HCT116 (cell line): ENCODE results near the gene PRELID1. TPM values are rescaled to one million over a fixed set of nuclear protein-coding genes. Genes with fewer than 3 reads are reported as not detected.
A peak's percentile ranks its signal among the peaks of the same experiment; 100 is the strongest.

Experiments
- ATAC-seq: fragments of 200-7000 bp; cut with Tn5 transposase; 2 replicates; pipeline ENCODE4 v1.9.1; 2020; ENCODE audit warnings: mild to moderate bottlenecking, moderate library complexity
- BruUV-seq: library from RNA; stranded (reverse); fragments of 400-500 nt; replicated peaks from 2 replicates; lab custom pipeline; 2021; lab: Mats Ljungman, UMichigan
- CTCF ChIA-PET: fragments of 300-600 bp; sonication (Branson Sonifier 250); formaldehyde crosslinking; loops from one replicate; lab custom pipeline; 2021; ENCODE audit warnings: antibody characterized with exemption; lab: Charles Lee
- POLR2A ChIA-PET: fragments of 300-600, 350-600 bp; sonication (Branson Sonifier 250); formaldehyde crosslinking; loops from one replicate; lab custom pipeline; 2021; ENCODE audit warnings: antibody characterized with exemption; lab: Charles Lee
- RAD21 ChIA-PET, 2 experiments: fragments of 300-600 bp; sonication (Branson Sonifier 250); formaldehyde crosslinking; loops; one replicate each; lab custom pipeline; 2023; ENCODE audit warnings: low total read pairs in 2 of 2; ENCODE audit not compliant: uncharacterized antibody in 2 of 2, unreplicated experiment in 2 of 2, low non-redundant PET in 1 of 2; lab: Charles Lee
- DNase-seq: peaks from one replicate; pipeline ENCODE4 v3.0.0-alpha.2; 2010; ENCODE audit warnings: low read depth, low spot score
- H2AFZ ChIP-seq: fragments of 200-600 bp; shearing (Covaris generic), sonication (generic); 2 replicates; pipeline ENCODE4 v1.6.1; 2017; ENCODE audit warnings: low read depth, mixed run types, mixed read lengths, antibody characterized with exemption, low read length; ENCODE audit not compliant: poor library complexity, severe bottlenecking
- H3K27ac ChIP-seq: 2 replicates; pipeline ENCODE4 v1.5.1; 2012; ENCODE audit warnings: low read depth, low read length
- H3K27me3 ChIP-seq: fragments of 200-600 bp; sonication (generic); 2 replicates; pipeline ENCODE4 v1.6.1; 2016; ENCODE audit warnings: mixed run types, low read length, mixed read lengths; ENCODE audit not compliant: insufficient read depth
- H3K36me3 ChIP-seq, 2 experiments: fragments of 200-500 bp in 1 of 2; fragments of 200-600 bp in 1 of 2; sonication (Bioruptor generic) in 1 of 2; sonication (generic) in 1 of 2; 2 replicates each; pipeline versions ENCODE4 v1.5.1 to v1.6.1; 2014 to 2016; ENCODE audit warnings: low read length in 2 of 2, inconsistent platforms in 1 of 2, mixed read lengths in 1 of 2, mixed run types in 1 of 2; ENCODE audit not compliant: insufficient read depth in 2 of 2, control insufficient read depth in 1 of 2
- H3K4me1 ChIP-seq, 2 experiments: fragments of 200-600 bp in 1 of 2; sonication (generic) in 1 of 2; 2 replicates each; pipeline versions ENCODE4 v1.5.1 to v1.6.1; 2012 to 2017; ENCODE audit warnings: low read length in 2 of 2, inconsistent platforms in 1 of 2, mild to moderate bottlenecking in 1 of 2, mixed read lengths in 1 of 2, mixed run types in 1 of 2, moderate library complexity in 1 of 2; ENCODE audit not compliant: insufficient read depth in 2 of 2, control insufficient read depth in 1 of 2
- H3K4me2 ChIP-seq: fragments of 200-600 bp; sonication (generic); 2 replicates; pipeline ENCODE4 v1.6.1; 2017; ENCODE audit warnings: mixed run types, low read length, mixed read lengths
- H3K4me3 ChIP-seq, 2 experiments: fragments of 200-600 bp in 1 of 2; sonication (generic) in 1 of 2; replicated peaks in 1 of 2; 2 replicates each; pipeline ENCODE4 v1.5.1; 2011 to 2016; ENCODE audit warnings: low read length in 2 of 2, control low read depth in 1 of 2, low read depth in 1 of 2, mild to moderate bottlenecking in 1 of 2, mixed read lengths in 1 of 2, mixed run types in 1 of 2
- H3K79me2 ChIP-seq: fragments of 200-600 bp; sonication (generic); 2 replicates; pipeline ENCODE4 v1.6.1; 2017; ENCODE audit warnings: mild to moderate bottlenecking, mixed run types, low read length, moderate library complexity, mixed read lengths; ENCODE audit not compliant: insufficient read depth
- H3K9ac ChIP-seq: fragments of 200-600 bp; sonication (generic); 2 replicates; pipeline ENCODE4 v1.6.1; 2016; ENCODE audit warnings: low read length, mixed read lengths
- H3K9me2 ChIP-seq: fragments of 200-600 bp; sonication (generic), shearing (Covaris generic); 2 replicates; pipeline ENCODE4 v1.6.1; 2017; ENCODE audit warnings: mixed run types, mild to moderate bottlenecking, moderate library complexity; ENCODE audit not compliant: insufficient read depth
- H3K9me3 ChIP-seq, 2 experiments: fragments of 200-500 bp in 1 of 2; fragments of 200-600 bp in 1 of 2; sonication (Bioruptor generic) in 1 of 2; sonication (generic) in 1 of 2; 2 replicates each; pipeline ENCODE4 v1.6.1; 2014 to 2017; ENCODE audit warnings: low read length in 2 of 2, mixed read lengths in 2 of 2, inconsistent platforms in 1 of 2, low read depth in 1 of 2, mild to moderate bottlenecking in 1 of 2, mixed run types in 1 of 2, moderate library complexity in 1 of 2; ENCODE audit not compliant: control insufficient read depth in 1 of 2, insufficient read depth in 1 of 2
- H4K20me1 ChIP-seq: fragments of 200-600 bp; sonication (generic), shearing (Covaris generic); 2 replicates; pipeline ENCODE4 v1.6.1; 2017; ENCODE audit warnings: mixed run types, mild to moderate bottlenecking, moderate library complexity; ENCODE audit not compliant: insufficient read depth
- ATF3 ChIP-seq: IDR thresholded peaks from 2 replicates; pipeline ENCODE4 v1.6.1; 2012
- CBX3 ChIP-seq: IDR thresholded peaks from 2 replicates; pipeline ENCODE4 v1.6.1; 2012; ENCODE audit warnings: low read depth
- EGR1 ChIP-seq: IDR thresholded peaks from 2 replicates; pipeline ENCODE4 v1.6.1; 2012; ENCODE audit warnings: low read depth
- ELF1 ChIP-seq: IDR thresholded peaks from 2 replicates; pipeline ENCODE4 v1.6.1; 2012; ENCODE audit warnings: low read depth, borderline replicate concordance
- EZH2 ChIP-seq: fragments of 200-600 bp; sonication (generic); IDR thresholded peaks from 2 replicates; pipeline ENCODE4 v1.6.1; 2017; ENCODE audit warnings: antibody characterized with exemption, mixed run types
- EZH2phosphoT487 ChIP-seq: fragments of 200-600 bp; IDR thresholded peaks from 2 replicates; pipeline ENCODE4 v1.6.1; 2018; ENCODE audit warnings: antibody characterized with exemption, borderline replicate concordance
- FOSL1 ChIP-seq: IDR thresholded peaks from 2 replicates; pipeline ENCODE4 v1.6.1; 2012; ENCODE audit warnings: low read depth
- JUND ChIP-seq: IDR thresholded peaks from 2 replicates; pipeline ENCODE4 v1.6.1; 2012
- POLR2A ChIP-seq: IDR thresholded peaks from 2 replicates; pipeline ENCODE4 v1.7.0; 2011; ENCODE audit warnings: borderline replicate concordance; ENCODE audit not compliant: insufficient read depth, insufficient read length; ENCODE audit errors: extremely low read depth
- POLR2AphosphoS5 ChIP-seq: IDR thresholded peaks from 2 replicates; pipeline ENCODE4 v1.6.1; 2011; ENCODE audit warnings: mild to moderate bottlenecking, low read depth, low read length, moderate library complexity
- SP1 ChIP-seq: IDR thresholded peaks from 2 replicates; pipeline ENCODE4 v1.6.1; 2012; ENCODE audit warnings: low read depth
- SRF ChIP-seq: IDR thresholded peaks from 2 replicates; pipeline ENCODE4 v1.6.1; 2012; ENCODE audit warnings: low read depth
- TCF7L2 ChIP-seq: IDR thresholded peaks from 2 replicates; pipeline ENCODE4 v1.7.0; 2011; ENCODE audit warnings: borderline replicate concordance, inconsistent platforms; ENCODE audit not compliant: insufficient read depth, insufficient read length; ENCODE audit errors: extremely low read depth
- YY1 ChIP-seq: IDR thresholded peaks from 2 replicates; pipeline ENCODE4 v1.6.1; 2011; ENCODE audit warnings: low read length, low read depth, moderate library complexity, mild to moderate bottlenecking; ENCODE audit not compliant: insufficient replicate concordance; ENCODE audit errors: extremely low read depth
- ZBTB33 ChIP-seq: IDR thresholded peaks from 2 replicates; pipeline ENCODE4 v1.6.1; 2011; ENCODE audit warnings: mild to moderate bottlenecking, low read length, moderate library complexity; ENCODE audit not compliant: insufficient replicate concordance; ENCODE audit errors: extremely low read depth
- ZFX ChIP-seq: fragments of 450-650 bp; IDR thresholded peaks from 2 replicates; pipeline ENCODE4 v1.6.1; 2017
- ZNF274 ChIP-seq: fragments of 200-500 bp; sonication (Bioruptor generic); IDR thresholded peaks from 2 replicates; pipeline ENCODE4 v1.6.1; 2014; ENCODE audit warnings: mild to moderate bottlenecking, low read depth, low read length, inconsistent platforms
- intact Hi-C: fragments of 100-400 bp; cut with micrococcal nuclease; formaldehyde crosslinking; loops from 2 replicates; pipeline ENCODE4 v1.10.0; 2022
- total RNA-seq: library from RNA; stranded (reverse); gene quantifications from one replicate; pipeline ENCODE4 v1.2.1, GENCODE V29; 2021; ENCODE audit not compliant: unreplicated experiment

PRELID1 gene
- total RNA-seq, 1 experiment from 2014 or later, result 223 TPM

GRCh38 chr5:177351392-177352329, 48.1 kb downstream of the PRELID1 start, which contains the start of gene LMAN2:
Gene LMAN2 (minus strand): TSS chr5:177351668. CDS start chr5:177351647, 21 bp downstream.
- DNase-seq, result peak; percentile 93
- H3K4me1 ChIP-seq, result peaks cover 14 to 16% of the 10 kb centered on the region in 2 experiments
- H3K4me3 ChIP-seq, result peak within 1 kb of the TSS; percentile 98 to 100
- intact Hi-C loops, result no loop called here
- peaks cover 7 to 8% of the 10 kb centered on the region in 2 experiments; a peak in 3 of 4 replicates for H3K36me3 ChIP-seq
- H3K27ac ChIP-seq, result peak within 1 kb of the TSS; percentile 77
- TF ChIP-seq EZH2 (no peak), POLR2AphosphoS5 (peak; percentile 92), POLR2A (peak; percentile 44), SP1 (no peak), TCF7L2 (peak; percentile 45), EGR1 (no peak), EZH2phosphoT487 (no peak), SRF (no peak), FOSL1 (no peak), JUND (no peak), ELF1 (no peak), ATF3 (no peak), ZBTB33 (peak; percentile 63), CBX3 (no peak), ZNF274 (no peak), YY1 (peak; percentile 94), ZFX (peak; percentile 52; the same call in 1 of the 2 replicates)
- H3K79me2 ChIP-seq, result peaks cover 48% of the 10 kb centered on the region
- ATAC-seq, result peak; percentile 98
- H4K20me1 ChIP-seq, result no peaks in the 10 kb centered on the region
- H3K9me2 ChIP-seq, result no peaks in the 10 kb centered on the region
- ChIA-PET POLR2A (interaction anchor here (0.7 to 2.8 kb wide), 9 partner anchors 9 to 103 kb away, joined by 3 to 9 read pairs (median 4); partner anchors contain the start of gene PRR7), CTCF (interaction anchor here (1.2 to 2.3 kb wide), 5 partner anchors 15 to 103 kb away, joined by 3 to 9 read pairs (median 7); no protein-coding TSS in a partner anchor), RAD21 (no interaction called here)
- H3K27me3 ChIP-seq, result no peaks in the 10 kb centered on the region
- H3K9me3 ChIP-seq, result peaks cover 0 to 4% of the 10 kb centered on the region in 2 experiments; a peak in 1 of 4 replicates
- H2AFZ ChIP-seq, result peak within 1 kb of the TSS; percentile 91
- peak within 1 kb of the TSS; percentile 91 for H3K4me2 ChIP-seq
- H3K9ac ChIP-seq, result peak within 1 kb of the TSS; percentile 92
- BruUV-seq, result no TSS peak
